NCI-H82 treated with DMSO at 0.1 percent for 48 hours (cell line): ENCODE measurements around the gene TTC39A.

Experiments used
- DNase-seq: peaks from one replicate; lab custom pipeline; 2025; ENCODE audit not compliant: unreplicated experiment; lab: John Stamatoyannopoulos, UW

Gene TTC39A

GRCh38 chr1:51299185-51299885 lies 31.0 kb downstream of the TTC39A start:
- DNase-seq, result no peak

GRCh38 chr1:51298322-51298705 lies 32.0 kb downstream of the TTC39A start:
- DNase-seq, result no peak

GRCh38 chr1:51297401-51298321 lies 32.7 kb downstream of the TTC39A start:
- DNase-seq, result no peak

- DNase-seq, result peak; percentile 41
Measured at GRCh38 chr1:51296383-51297357, 33.7 kb downstream of the TTC39A start.

- DNase-seq, result no peak
Measured at GRCh38 chr1:51295926-51296325, 34.4 kb downstream of the TTC39A start.

- no peak for DNase-seq
Measured at GRCh38 chr1:51294566-51295184, 35.7 kb downstream of the TTC39A start.

GRCh38 chr1:51293898-51294515 lies 36.4 kb downstream of the TTC39A start:
- no peak for DNase-seq

- DNase-seq, result no peak
Measured at GRCh38 chr1:51290489-51290847, 39.9 kb downstream of the TTC39A start.

- no peak for DNase-seq
Measured at GRCh38 chr1:51289676-51290488, 40.5 kb downstream of the TTC39A start.

GRCh38 chr1:51288578-51288977 lies 41.8 kb downstream of the TTC39A start:
- DNase-seq, result no peak

- DNase-seq, result no peak
Measured at GRCh38 chr1:51287966-51288365, 42.4 kb downstream of the TTC39A start.

- no peak for DNase-seq
Measured at GRCh38 chr1:51285055-51285454, 45.3 kb downstream of the TTC39A start.

- DNase-seq, result no peak
Measured at GRCh38 chr1:51284487-51284954, 45.8 kb downstream of the TTC39A start.

GRCh38 chr1:51283979-51284378 lies 46.4 kb downstream of the TTC39A start:
- no peak for DNase-seq

- DNase-seq, result no peak
Measured at GRCh38 chr1:51282605-51283004, 47.8 kb downstream of the TTC39A start.

- no peak for DNase-seq
Measured at GRCh38 chr1:51281807-51282206, 48.6 kb downstream of the TTC39A start.

- DNase-seq, result no peak
Measured at GRCh38 chr1:51280321-51280978, 49.9 kb downstream of the TTC39A start.

- no peak for DNase-seq
Measured at GRCh38 chr1:51276286-51276685, 54.1 kb downstream of the TTC39A start.

- no peak for DNase-seq
Measured at GRCh38 chr1:51274676-51275075, 55.7 kb downstream of the TTC39A start.
